ENCODE results near the gene NCCRP1. TPM values are rescaled to one million over a fixed set of nuclear protein-coding genes. Genes with fewer than 3 reads are reported as not detected.

The NCCRP1 gene
- total RNA-seq, 4 donors from 2014 or later, result 0.45 to 0.81 (median 0.78) TPM; not detected in 1

DNA sequence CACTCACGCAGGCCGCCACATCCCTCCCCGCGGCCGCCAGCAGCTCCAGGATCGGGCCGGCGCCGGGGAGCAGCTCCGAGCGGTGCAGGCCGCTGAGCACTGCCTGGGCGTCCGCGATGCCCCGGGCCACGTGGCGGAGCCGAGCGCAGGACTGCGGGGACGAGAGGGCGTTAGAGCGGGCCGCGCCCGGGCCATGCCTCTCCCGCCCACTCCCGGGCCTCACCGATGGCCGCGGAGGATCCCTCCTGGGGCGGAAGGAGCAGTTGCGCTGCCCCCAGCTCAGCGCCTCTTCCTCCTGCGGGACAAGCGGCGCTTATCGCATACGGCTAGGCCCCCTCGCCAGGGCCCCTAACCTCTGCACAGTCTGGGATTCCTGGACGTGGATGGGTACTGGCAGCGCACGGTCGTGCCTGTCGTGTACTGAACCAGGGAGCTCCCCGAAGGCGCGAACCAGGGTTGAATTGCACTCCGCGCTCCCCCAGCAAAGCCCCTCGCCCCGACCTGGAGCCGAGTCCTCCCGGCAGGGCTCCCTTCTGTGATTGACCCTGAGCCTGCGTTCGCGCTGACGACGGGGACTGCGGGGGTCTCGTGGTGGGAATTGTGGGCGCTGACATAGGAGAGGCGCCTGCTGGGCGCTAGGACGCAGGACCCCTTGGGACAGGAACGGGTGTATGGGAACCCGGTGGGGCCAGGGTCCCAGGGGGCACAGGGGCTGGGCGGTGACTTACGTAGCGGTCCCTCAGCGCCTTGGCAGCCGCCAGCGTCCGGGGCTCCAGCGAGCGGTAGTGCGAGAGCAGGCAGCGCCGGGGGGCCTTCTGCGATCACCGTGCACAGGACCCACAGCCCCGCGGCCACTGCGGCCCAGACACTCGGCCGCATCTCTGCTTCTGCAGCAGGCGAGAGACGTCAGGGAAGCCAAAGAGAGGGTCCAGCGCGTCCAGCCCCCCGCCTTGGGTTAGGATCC lies 51.2 kb downstream of the NCCRP1 start:
- intact Hi-C loops (cut with DNase I), result no loop called here
- H3K36me3 ChIP-seq, result no peaks in the 10 kb centered on the region
- WGBS, 2 donors, result 19% methylated on average over 27 of the region's 92 CpGs; no CpG with 5 or more reads in 1 of the 2 donors
- H3K4me1 ChIP-seq, result peaks cover 9 to 10% of the 10 kb centered on the region in 2 donors
- no peaks in the 10 kb centered on the region for H3K27me3 ChIP-seq
- no peak for DNase-seq
- H3K9me3 ChIP-seq, result no peaks in the 10 kb centered on the region
- H3K4me3 ChIP-seq (replicated peaks in 1 of 3), result no peak overlapping the region
- TF ChIP-seq, protein P1, sequence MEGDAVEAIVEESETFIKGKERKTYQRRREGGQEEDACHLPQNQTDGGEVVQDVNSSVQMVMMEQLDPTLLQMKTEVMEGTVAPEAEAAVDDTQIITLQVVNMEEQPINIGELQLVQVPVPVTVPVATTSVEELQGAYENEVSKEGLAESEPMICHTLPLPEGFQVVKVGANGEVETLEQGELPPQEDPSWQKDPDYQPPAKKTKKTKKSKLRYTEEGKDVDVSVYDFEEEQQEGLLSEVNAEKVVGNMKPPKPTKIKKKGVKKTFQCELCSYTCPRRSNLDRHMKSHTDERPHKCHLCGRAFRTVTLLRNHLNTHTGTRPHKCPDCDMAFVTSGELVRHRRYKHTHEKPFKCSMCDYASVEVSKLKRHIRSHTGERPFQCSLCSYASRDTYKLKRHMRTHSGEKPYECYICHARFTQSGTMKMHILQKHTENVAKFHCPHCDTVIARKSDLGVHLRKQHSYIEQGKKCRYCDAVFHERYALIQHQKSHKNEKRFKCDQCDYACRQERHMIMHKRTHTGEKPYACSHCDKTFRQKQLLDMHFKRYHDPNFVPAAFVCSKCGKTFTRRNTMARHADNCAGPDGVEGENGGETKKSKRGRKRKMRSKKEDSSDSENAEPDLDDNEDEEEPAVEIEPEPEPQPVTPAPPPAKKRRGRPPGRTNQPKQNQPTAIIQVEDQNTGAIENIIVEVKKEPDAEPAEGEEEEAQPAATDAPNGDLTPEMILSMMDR (IDR thresholded peaks at IDR 0.05), result no peak
- no peak for TF ChIP-seq POLR2A (IDR thresholded peaks at IDR 0.05)
- H3K27ac ChIP-seq, result no peak overlapping the region

DNA sequence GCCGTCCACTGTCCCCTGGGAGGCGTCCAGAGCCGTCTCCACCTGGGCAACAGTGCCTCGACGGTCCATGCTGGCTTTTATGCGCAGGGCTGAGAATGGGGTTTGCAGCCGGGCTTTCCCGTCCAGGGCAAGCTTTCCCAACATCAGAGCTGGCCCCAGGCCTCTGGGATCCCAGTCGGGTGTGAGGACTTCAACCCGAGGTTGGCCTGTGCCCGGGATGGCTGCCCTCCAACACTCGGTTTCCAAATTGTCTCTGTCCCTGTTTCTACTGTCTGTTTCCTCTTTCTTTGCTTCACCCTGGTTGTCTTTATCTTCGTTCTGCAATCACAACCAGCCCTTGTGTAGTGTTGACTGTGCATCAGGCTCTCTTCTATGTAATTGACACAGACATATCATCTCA lies 52.0 kb downstream of the NCCRP1 start, which contains the start of gene IFNL4:
TSS of gene IFNL4 (minus strand) at position 51 of the 400 bp plus-strand sequence.
- Histone ChIP-seq H3K36me3 (no peaks in the 10 kb centered on the region), H3K4me1 (peaks cover 9 to 10% of the 10 kb centered on the region in 2 donors), H3K9me3 (no peaks in the 10 kb centered on the region), H3K27me3 (no peaks in the 10 kb centered on the region), H3K27ac (no peak within 1 kb of the TSS), H3K4me3 (replicated peaks in 1 of 3) (no peak within 1 kb of the TSS)
- DNase-seq, result no peak
- intact Hi-C loops (cut with DNase I), result no loop called here
- TF ChIP-seq, protein P1 (IDR thresholded peaks at IDR 0.05), result no peak
- no peak for TF ChIP-seq POLR2A (IDR thresholded peaks at IDR 0.05)
- WGBS, 2 donors, result 60 to 62% methylated on average over 10 to 12 of the region's 13 CpGs

DNA sequence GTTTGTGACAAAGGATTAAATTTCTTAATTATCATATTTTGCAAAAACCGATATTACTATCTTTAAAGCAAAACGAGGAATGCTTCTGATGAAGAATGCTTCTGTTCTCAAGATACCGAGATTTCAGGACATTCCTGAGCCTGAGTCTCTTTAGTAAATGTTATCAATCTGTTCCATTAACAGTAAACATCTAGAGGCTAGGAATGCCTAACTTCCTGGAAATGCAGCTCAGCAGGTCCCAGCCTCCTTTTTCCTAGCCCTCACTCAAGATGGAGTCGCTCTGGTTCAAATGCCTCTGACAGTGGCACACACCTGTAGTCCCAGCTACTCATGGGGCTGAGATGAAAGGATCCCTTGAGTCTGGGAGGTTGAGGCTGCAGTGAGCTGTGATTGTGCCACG lies 54.3 kb downstream of the NCCRP1 start:
- intact Hi-C loops (cut with DNase I), result no loop called here

More for the DNA sequence above, 54.3 kb downstream of the NCCRP1 start:
- WGBS, 2 donors, result 88 to 91% methylated on average over 5 of the region's 5 CpGs
- H3K36me3 ChIP-seq, result no peaks in the 10 kb centered on the region
- no peak for DNase-seq
- TF ChIP-seq POLR2A (IDR thresholded peaks at IDR 0.05), result no peak
- H3K9me3 ChIP-seq, result no peaks in the 10 kb centered on the region
- H3K27ac ChIP-seq, result no peak overlapping the region
- peaks cover 9 to 10% of the 10 kb centered on the region in 2 donors for H3K4me1 ChIP-seq
- no peaks in the 10 kb centered on the region for H3K27me3 ChIP-seq
- no peak overlapping the region for H3K4me3 ChIP-seq (replicated peaks in 1 of 3)

Other genes starting within 250 kb of the NCCRP1 start
- 10 to 100 TPM in 1 of 4 donors, 1 to 10 TPM in 3; 4.3 to 18.0 (median 8.1) TPM for gene FBXO17, start 221.2 kb upstream of the NCCRP1 start, total RNA-seq
- 1 to 10 TPM in 3 of 4 donors, under 1 TPM in 1; 0.24 to 5.0 (median 3.0) TPM for gene FBXO27, start 164.4 kb upstream of the NCCRP1 start, total RNA-seq
- gene ACP7, start 112.6 kb upstream of the NCCRP1 start, total RNA-seq, result under 1 TPM in 1 of 4 donors, not detected in 3; 0.22 TPM
- 10 to 100 TPM; 12.4 to 24.9 (median 23.2) TPM for gene PAK4, start 71.2 kb upstream of the NCCRP1 start, total RNA-seq
- not detected for gene SYCN, start 7.3 kb downstream of the NCCRP1 start, total RNA-seq
- gene IFNL3, start 48.0 kb downstream of the NCCRP1 start, total RNA-seq, result not detected
- gene IFNL4, start 51.9 kb downstream of the NCCRP1 start, total RNA-seq, result not detected
- gene IFNL2, start 71.4 kb downstream of the NCCRP1 start, total RNA-seq, result not detected
- gene IFNL1, start 99.4 kb downstream of the NCCRP1 start, total RNA-seq, result not detected
- 1 to 10 TPM in 3 of 4 donors, under 1 TPM in 1; 0.78 to 2.2 (median 1.1) TPM for gene LRFN1, start 123.9 kb downstream of the NCCRP1 start, total RNA-seq
- 10 to 100 TPM in 3 of 4 donors, 1 to 10 TPM in 1; 6.3 to 54.7 (median 17.6) TPM for gene GMFG, start 139.1 kb downstream of the NCCRP1 start, total RNA-seq
- gene SAMD4B, start 145.5 kb downstream of the NCCRP1 start, total RNA-seq, result 100 to 1,000 TPM in 3 of 4 donors, 10 to 100 TPM in 1; 79.5 to 212 (median 124) TPM
- 10 to 100 TPM; 38.8 to 60.3 (median 50.8) TPM for gene PAF1, start 194.1 kb downstream of the NCCRP1 start, total RNA-seq
- gene MED29, start 194.4 kb downstream of the NCCRP1 start, total RNA-seq, result 10 to 100 TPM; 44.3 to 77.5 (median 63.4) TPM
- gene ZFP36, start 209.9 kb downstream of the NCCRP1 start, total RNA-seq, result 100 to 1,000 TPM in 1 of 4 donors, 10 to 100 TPM in 3; 32.4 to 109 (median 62.4) TPM
- gene PLEKHG2, start 215.7 kb downstream of the NCCRP1 start, total RNA-seq, result 10 to 100 TPM in 2 of 4 donors, 1 to 10 TPM in 2; 8.2 to 29.1 (median 10.7) TPM
- gene RPS16, start 239.0 kb downstream of the NCCRP1 start, total RNA-seq, result 1,000 to 10,000 TPM in 2 of 4 donors, 100 to 1,000 TPM in 2; 919 to 2,686 (median 1,277) TPM
- 100 to 1,000 TPM in 2 of 4 donors, 10 to 100 TPM in 2; 93.6 to 203 (median 116) TPM for gene SUPT5H, start 248.6 kb downstream of the NCCRP1 start, total RNA-seq

All from thyroid gland (tissue), 4 donors.